Thyroid gland (tissue), 4 donors: Measurements from ENCODE around the gene PDLIM1.

Experiments used
- POLR2A ChIP-seq, 2 donors: fragments of 450-650 bp; IDR thresholded peaks; one replicate each; pipeline ENCODE4 v1.6.1; 2017; ENCODE audit warnings: antibody characterized with exemption in 2 of 2, mild to moderate bottlenecking in 2 of 2, moderate library complexity in 1 of 2
- TF ChIP-seq, protein P1 (sequence below), 6 experiments: fragments of 200-600 bp in 3 of 6; fragments of 450-650 bp in 3 of 6; sonication (generic) in 3 of 6; IDR thresholded peaks; one replicate each; pipeline ENCODE4 v1.5.1; 2016 to 2019; ENCODE audit warnings: antibody characterized with exemption in 6 of 6, mild to moderate bottlenecking in 2 of 6, inconsistent platforms in 1 of 6, moderate library complexity in 1 of 6

DNA sequence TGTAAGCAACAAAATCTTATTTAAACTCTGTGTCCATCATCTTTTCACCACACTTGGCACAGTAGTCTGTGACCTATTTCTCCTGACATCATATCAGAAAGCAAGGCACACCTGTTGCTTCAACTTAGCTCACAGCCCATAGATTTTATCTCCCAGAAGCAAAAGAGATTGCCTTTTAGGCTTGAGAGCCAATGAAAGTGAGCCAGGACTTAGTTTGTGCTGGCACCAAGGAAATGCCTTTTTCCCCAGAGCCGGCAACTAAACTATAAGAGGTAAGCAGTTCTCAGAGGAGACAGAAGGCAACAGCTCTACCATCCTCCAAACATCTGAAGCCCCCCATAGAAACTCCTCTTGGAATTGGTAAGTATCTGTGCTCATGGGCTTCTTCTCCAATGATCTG, 96.9 kb downstream of the PDLIM1 start, which contains the start of gene ACSM6:
- TF ChIP-seq, protein P1, sequence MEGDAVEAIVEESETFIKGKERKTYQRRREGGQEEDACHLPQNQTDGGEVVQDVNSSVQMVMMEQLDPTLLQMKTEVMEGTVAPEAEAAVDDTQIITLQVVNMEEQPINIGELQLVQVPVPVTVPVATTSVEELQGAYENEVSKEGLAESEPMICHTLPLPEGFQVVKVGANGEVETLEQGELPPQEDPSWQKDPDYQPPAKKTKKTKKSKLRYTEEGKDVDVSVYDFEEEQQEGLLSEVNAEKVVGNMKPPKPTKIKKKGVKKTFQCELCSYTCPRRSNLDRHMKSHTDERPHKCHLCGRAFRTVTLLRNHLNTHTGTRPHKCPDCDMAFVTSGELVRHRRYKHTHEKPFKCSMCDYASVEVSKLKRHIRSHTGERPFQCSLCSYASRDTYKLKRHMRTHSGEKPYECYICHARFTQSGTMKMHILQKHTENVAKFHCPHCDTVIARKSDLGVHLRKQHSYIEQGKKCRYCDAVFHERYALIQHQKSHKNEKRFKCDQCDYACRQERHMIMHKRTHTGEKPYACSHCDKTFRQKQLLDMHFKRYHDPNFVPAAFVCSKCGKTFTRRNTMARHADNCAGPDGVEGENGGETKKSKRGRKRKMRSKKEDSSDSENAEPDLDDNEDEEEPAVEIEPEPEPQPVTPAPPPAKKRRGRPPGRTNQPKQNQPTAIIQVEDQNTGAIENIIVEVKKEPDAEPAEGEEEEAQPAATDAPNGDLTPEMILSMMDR (IDR thresholded peaks at IDR 0.05): no peak
- no peak for TF ChIP-seq POLR2A (IDR thresholded peaks at IDR 0.05)
